Activated CD4-positive, alpha-beta T cell treated with anti-CD3 and anti-CD28 coated beads, Interleukin-2, amount 50 U/mL, for 16 hours (primary cell): Measurements from ENCODE around the gene SNORC.
A peak's percentile ranks its signal among the peaks of the same experiment; 100 is the strongest.

ENCODE experiments used
- DNase-seq: peaks from one replicate; pipeline ENCODE4 v3.0.0-alpha.2; 2020

SNORC gene

GRCh38 chr2:232869138-232870017, 686 bp upstream of the SNORC start:
- DNase-seq = no peak

GRCh38 chr2:232870766-232871371, 805 bp downstream of the SNORC start:
- DNase-seq = no peak

GRCh38 chr2:232871418-232871834, 1.4 kb downstream of the SNORC start:
- DNase-seq = no peak

DNA sequence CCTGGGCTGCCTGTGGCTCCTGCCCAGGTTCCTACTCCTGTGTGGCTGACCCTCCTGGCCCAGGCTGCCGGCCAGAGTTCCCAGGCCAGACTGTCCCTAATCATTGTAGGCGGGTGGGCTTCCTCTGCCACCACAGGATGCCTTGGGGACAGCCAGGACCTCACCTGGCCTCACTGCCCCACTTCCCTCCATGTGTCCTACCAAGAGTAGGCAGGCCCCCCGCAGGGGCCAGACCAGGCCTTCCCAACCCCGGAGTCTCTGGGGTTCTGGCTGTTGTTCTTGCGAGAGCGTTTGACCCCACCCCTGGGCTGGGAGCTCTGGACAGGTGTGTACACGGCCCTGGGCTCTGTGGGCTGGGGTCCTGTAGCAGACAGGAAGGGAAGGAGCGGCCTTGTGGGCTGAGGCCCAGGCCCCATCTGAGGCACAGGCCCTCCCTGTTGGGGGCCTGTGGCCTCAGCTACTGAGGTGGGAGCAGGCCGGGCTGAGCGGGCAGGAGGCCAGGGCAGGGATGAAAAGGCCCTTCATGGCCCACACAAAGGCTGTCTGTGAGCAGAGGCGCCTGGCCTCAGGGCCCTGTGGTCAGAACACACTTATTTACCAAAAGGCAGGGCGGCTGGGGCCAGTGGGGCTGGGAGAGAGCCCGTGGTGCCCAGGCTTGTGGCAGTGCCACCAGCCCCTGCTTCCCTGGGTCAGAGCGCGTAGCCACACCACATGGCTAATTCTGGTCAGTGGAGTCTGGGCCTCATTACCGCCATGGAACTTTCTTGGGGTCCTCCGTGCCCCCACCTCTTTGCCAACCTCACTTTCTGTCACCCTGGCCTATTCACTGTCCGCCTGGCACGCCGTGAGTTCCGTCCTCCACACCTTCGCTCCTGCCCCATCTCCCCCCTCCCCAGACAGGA, 2.0 kb downstream of the SNORC start:
- DNase-seq = no peak

DNA sequence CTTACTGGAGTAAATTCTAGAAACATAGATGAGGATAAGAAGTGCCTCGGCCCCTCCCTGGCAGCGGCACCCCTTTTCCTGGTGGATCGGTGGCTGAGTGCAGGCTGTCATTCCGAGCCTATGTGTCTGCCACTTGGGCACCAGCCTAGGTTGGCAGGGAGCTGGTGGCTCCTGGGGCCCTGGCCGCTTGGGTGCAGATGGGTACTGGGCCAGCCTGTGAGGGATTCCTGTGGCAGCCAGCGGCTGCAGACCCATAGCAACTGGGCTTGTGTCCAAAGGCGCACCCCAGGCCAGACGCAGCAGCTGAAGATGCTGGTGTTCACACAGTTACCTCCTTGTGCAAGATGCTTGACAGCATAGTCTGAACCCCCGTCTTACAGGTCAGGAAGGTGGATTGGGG, 2.8 kb downstream of the SNORC start:
- DNase-seq = no peak

GRCh38 chr2:232873292-232873908, 3.3 kb downstream of the SNORC start:
- no peak for DNase-seq

- no peak for DNase-seq
Observed at GRCh38 chr2:232873909-232874641, 4.0 kb downstream of the SNORC start.

DNA sequence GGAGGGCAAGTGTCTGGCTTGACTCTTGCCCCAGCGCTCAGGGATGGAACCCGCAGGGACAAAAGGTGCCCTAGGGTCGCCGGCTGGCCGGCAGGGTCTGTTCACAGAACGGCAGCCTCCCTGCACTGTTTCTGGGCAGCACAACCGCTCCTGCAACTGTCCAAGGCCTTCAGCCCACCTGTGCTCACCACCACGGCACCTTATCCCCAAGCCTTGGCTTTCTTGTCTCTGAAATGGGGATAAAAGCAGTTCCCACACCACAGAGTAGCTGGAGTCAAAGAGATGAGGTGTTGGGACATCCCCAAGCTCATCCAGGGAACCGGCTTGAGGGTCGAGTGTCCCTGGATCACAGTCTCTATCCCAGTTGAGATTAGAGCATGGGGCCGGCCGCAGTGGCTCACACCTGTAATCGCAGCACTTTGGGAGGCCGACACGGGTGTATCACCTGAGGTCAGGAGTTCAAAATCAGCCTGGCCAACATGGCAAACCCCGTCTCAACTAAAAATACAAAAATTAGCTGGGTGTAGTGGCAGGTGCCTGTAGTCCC, 4.7 kb downstream of the SNORC start:
- no peak for DNase-seq

DNA sequence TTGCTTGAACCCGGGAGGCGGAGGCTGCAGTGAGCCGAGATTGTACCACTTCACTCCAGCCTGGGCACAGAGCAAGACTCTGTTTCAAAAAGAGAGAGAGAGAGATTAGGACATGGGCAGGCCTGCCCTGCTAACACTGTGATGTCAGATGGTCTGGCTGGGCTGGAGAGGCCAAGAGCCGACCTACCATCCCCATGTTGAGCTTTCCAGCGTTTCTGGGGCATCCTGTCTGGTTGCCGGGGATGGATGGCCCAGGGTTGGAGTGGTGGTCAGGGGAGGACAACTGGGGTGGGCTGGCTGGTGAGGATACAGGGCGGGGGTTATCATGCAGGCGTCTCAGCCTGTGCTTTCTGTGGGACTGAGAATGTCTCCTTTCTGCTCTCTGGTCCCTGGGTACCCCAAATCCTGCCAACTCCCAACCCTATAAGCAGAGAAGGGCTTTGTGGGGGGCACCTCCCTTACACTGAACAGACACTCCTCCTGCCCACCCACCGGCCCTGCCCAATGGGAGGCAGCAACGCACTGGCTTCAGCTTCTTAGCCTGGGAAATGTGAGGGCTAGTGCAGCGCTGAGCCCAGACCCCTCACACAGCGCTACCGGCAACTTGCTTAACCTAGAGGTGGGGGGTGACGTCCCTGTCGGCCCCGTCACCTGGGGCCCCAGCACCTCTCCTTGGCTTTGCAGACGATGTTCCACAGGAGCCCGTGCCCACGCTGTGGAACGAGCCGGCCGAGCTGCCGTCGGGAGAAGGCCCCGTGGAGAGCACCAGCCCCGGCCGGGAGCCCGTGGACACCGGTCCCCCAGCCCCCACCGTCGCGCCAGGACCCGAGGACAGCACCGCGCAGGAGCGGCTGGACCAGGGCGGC, 5.4 kb downstream of the SNORC start:
- no peak for DNase-seq

- peak; percentile 20 for DNase-seq
Observed at GRCh38 chr2:232876161-232876977, 6.3 kb downstream of the SNORC start.

DNA sequence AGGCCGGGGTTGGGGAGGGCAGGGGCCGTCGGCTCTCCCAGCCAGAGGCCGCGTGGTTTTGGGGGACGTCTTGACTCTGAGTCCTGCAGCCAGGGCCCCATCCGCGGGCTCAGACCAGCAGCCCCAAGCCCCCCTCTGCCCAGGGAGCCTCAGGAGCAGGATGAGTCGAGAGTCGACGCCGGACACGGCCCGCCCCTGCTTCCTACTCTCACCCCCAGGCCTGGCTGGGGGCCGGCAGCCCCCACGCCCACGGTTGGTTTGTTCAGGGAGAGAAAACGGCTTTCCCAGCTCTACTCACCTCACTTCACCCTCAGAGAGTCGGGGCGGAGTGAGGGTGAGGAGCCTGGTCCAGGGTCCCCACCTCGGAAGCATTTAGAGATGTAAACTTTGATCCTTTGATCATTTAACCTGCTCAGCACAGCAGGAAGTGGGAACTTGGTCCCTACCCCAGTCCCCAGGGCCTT, 6.9 kb downstream of the SNORC start:
- no peak for DNase-seq

GRCh38 chr2:232877940-232878511, 8.0 kb downstream of the SNORC start:
- DNase-seq = no peak

DNA sequence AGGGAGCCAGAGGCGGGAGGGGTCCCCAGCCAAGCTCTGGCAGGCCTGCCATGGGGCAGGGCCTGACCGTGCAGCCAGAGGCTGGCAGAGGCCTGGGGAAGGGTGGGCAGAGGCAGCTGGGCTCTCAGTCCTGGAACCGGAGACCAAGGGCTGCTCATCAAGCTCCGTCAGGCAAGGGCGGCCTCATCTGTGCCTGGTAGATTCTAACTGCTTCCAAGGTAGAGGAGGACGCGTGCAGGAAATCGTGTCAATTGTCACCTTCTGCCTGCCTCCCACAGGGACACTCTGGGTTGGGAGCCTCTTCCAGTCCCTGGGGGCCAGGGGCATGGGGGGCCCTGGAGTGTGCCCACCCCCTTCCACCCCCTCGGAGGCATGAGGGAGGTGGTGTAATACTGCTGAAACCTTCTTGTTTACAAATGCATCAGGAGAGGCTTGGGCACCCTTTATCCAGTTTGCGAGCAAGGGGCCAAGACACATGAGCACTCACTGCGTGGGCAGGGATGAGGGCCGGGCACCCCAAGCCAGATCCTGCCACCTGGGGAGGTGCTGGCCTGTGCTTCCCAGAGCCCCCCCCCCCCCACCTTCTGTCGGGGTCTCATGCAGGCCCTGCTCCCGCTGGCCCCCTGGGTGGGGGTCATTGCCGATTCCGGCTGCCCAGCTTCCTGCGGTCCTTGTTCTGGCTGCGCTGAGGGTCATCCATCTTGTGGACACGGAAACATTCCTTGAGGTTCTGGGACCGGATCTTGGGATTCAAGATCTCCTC, 9.0 kb downstream of the SNORC start:
- no peak for DNase-seq

DNA sequence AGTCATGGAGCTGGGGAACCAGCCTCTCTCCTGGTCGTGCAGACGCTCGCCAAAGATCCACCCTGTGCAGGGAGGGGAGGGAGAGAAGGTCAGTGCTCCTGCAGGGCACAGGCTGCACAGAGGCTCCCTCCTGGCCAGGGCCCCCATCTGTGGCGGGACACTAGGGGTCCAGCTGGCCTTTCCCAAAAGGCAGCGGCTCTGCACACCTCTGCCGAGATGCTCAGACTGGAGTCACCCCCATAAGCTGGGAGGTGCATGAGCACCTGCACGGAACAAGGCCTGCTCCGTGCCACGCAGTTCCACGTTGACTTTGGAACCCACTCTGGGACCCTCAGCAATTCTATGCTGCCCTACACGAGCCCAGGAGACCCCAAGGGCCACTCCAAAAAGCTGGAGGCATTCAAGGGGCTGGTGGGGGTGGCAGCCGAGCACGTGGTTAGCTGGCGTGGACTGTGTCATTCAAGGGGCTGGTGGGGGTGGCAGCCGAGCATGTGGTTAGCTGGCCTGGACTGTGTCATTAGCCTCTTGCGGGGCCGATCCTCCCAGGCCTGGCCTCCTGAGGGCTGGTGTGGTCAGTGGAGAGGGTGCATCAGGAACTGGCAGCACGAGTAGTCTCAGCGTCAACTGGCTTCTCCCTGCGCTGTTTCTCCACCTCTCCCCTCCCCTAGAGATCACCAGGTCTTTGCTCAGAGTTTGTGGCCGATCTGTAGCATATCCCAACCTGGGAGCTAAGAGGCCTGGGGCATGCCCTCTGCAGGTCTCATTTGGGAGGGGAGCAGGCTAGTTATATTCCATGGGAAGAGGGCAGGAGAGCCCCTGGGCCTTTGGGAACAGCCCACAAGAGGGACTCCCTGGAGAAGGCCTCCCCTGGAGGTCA, 9.8 kb downstream of the SNORC start:
- DNase-seq = no peak

DNA sequence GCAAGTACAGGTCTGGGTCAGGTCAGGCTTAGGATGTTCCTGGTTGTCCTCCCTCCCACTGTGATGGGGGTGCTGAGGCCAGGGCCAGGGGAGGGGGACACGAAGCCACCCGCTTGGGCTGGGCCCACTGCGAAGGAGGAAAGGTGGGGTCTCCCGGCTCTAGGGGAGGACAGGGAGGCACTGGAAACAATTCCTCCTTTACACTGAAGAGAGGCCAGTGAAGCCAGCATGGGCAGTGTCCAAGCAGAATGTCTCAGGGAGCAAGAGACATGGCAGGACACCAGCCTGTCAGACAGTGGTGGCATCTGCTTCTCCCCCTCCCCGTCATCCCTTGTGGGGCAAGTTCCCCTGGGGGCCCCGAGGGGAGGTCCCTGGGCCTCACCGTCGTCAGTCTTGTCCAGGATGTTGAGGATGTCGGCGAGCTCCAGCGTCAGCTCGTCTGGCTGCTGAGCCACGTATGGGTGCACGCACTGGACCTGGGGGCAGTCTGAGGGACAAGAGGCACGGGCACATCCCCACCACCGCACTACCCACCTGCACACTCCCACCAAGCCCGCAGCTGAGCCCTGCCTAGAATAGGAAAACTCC, 10.8 kb downstream of the SNORC start:
- DNase-seq = no peak

DNA sequence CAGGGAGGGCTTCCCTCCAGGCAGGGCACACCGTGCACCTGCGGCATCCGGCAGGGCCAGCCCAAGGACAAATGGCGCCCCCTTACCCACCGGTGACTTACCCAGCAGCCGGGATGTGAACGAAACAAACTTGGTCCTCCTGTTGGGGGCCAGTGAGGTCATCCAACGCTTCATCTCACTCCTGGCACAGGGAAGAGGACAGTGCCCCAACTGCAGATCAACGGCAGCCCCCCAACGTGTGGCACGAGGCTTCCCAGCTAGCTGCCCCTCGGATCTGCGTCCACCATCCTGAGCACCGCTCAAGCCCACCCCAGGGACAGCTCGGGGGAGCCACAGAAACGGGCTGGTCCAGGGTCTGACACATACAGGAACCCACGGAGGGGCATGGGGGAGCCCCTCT, 12.0 kb downstream of the SNORC start:
- DNase-seq = no peak

DNA sequence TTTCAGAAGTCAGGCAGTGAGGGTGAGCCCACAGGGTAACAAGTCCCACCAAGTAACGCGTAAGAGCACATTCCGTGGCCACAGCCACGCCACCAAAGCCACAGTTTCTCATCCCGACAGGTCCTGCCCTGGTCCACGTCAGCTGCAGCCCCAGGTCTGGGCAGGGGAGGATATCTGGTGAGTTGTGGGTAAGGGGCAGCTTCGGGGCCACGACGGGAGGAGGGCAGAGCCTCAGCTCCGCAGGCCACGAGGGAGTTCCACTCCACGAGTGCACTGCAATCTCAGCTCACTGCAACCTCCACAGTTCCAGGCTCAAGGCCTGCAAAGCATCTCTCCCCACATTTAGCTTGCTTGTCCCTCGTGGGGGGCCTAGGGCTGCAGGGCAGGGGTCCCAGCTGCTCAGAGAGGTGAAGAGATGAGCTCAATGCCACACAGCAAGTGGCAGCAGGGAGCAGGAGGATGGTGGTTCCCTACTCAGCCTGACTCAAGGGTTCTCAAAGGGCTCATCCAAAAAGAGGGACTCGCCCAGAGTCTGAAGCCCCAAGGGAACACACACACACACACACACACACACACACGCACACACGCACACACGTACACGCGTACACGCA, 12.5 kb downstream of the SNORC start:
- DNase-seq = no peak
